Lung (tissue), 12 donors: ENCODE data around the gene CBL. TPM values are rescaled to one million over a fixed set of nuclear protein-coding genes. Genes with fewer than 3 reads are reported as not detected.

Source experiments
- ATAC-seq: fragments of 200-7000 bp; cut with Tn5 transposase; one replicate; pipeline ENCODE4 v1.9.1; 2020; ENCODE audit warnings: moderate number of reproducible peaks; ENCODE audit not compliant: insufficient read depth, low FRiP score
- DNase-seq, 3 donors: peaks; one replicate each; pipeline ENCODE4 v3.0.0-alpha.2; 2013 to 2017
- H3K27ac ChIP-seq, 2 donors: one replicate each; pipeline ENCODE4 v1.5.1; 2013; ENCODE audit warnings: mild to moderate bottlenecking in 2 of 2, moderate library complexity in 2 of 2, control low read depth in 1 of 2, inconsistent platforms in 1 of 2, low read depth in 1 of 2, low read length in 1 of 2
- H3K27me3 ChIP-seq, 3 donors: one replicate each; pipeline ENCODE4 v1.5.1; 2013; ENCODE audit warnings: low read length in 2 of 3; ENCODE audit not compliant: control insufficient read depth in 3 of 3, insufficient read depth in 3 of 3
- H3K36me3 ChIP-seq, 4 donors: one replicate each; pipeline ENCODE4 v1.5.1; 2013; ENCODE audit warnings: low read length in 4 of 4, mild to moderate bottlenecking in 1 of 4, moderate library complexity in 1 of 4; ENCODE audit not compliant: control insufficient read depth in 4 of 4, insufficient read depth in 4 of 4
- H3K4me1 ChIP-seq, 5 donors: one replicate each; pipeline ENCODE4 v1.5.1; 2013; ENCODE audit warnings: low read length in 5 of 5, mild to moderate bottlenecking in 2 of 5, moderate library complexity in 1 of 5; ENCODE audit not compliant: control insufficient read depth in 5 of 5, insufficient read depth in 5 of 5
- H3K4me3 ChIP-seq: one replicate; pipeline ENCODE4 v1.5.1; 2013; ENCODE audit warnings: mild to moderate bottlenecking, control low read depth, moderate library complexity
- H3K9ac ChIP-seq, 2 donors: one replicate each; pipeline ENCODE4 v1.5.1; 2013; ENCODE audit warnings: low read length in 2 of 2, control low read depth in 1 of 2; ENCODE audit not compliant: insufficient read depth in 1 of 2
- H3K9me3 ChIP-seq, 4 donors: one replicate each; pipeline ENCODE4 v1.5.1; 2013; ENCODE audit warnings: low read length in 3 of 4, mild to moderate bottlenecking in 1 of 4, moderate library complexity in 1 of 4; ENCODE audit not compliant: control insufficient read depth in 4 of 4, insufficient read depth in 3 of 4
- WGBS, 2 donors: extraction: QIAGEN DNeasy Blood & Tissue Kit; methylation state at CpG; one replicate each; pipeline ENCODE4 v1.1.7; 2013; 5-methylcytosine and 5-hydroxymethylcytosine counted together
- polyA plus RNA-seq, 2 donors: library from polyadenylated mRNA; stranded (reverse); fragments of 200-250 nt; gene quantifications; one replicate each; pipeline ENCODE4 v1.2.1, GENCODE V29; 2013
- total RNA-seq, 2 donors: library from RNA; depleted of rRNA in 1 of 2; stranded (reverse); fragments of >200 nt in 1 of 2; gene quantifications; one replicate each; pipeline ENCODE4 v1.2.1, GENCODE V29; 2014 to 2021
- TF ChIP-seq, protein P1 (sequence below): IDR thresholded peaks from 2 replicates; pipeline ENCODE4 v1.5.1; 2012; ENCODE audit warnings: mild to moderate bottlenecking; ENCODE audit errors: control extremely low read depth, extremely low read depth
- donor health status: control.
- donor health status: control.
- donor health status: Bipolar disorder and iron deficiency.
- donor health status: healthy.
- donor health status: DM: yes; HTN: yes; CAD: no.

CBL gene
- total and polyA plus RNA-seq, 4 donors: 8.7 to 25.1 (median 16.1) TPM

DNA sequence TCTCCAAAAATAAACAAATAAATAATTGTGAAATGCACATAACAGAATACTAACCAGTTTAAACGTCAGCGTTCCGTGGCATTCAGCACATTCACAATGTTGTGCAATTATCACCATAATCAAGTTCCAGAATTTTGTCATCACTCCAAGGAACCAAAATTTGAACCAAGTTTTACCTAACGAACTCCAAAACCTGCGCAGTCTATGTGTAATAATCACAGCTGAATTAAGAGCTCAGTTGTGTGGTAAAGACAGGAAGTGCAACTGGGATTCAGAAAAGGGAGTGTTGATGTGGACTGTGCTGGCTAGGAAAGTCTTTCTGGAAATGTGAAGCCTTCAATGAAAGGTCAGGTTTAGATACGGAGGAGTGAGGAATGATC, 116.2 kb downstream of the CBL start:
- Histone ChIP-seq H3K27me3 (no peaks in the 10 kb centered on the region), H3K9me3 (no peaks in the 10 kb centered on the region), H3K36me3 (no peaks in the 10 kb centered on the region), H3K27ac (peak overlapping the region; percentile 28 to 58), H3K4me3 (no peak overlapping the region), H3K9ac (no peak overlapping the region), H3K4me1 (peaks cover 0 to 49% (median 7%) of the 10 kb centered on the region in 5 donors)
- ATAC-seq (no peak), DNase-seq (peak in 2 of 3 donors; percentile 32 to 44)
- 41 to 47% methylated on average over 6 of the region's 6 CpGs for WGBS, 2 donors
- TF ChIP-seq, protein P1, sequence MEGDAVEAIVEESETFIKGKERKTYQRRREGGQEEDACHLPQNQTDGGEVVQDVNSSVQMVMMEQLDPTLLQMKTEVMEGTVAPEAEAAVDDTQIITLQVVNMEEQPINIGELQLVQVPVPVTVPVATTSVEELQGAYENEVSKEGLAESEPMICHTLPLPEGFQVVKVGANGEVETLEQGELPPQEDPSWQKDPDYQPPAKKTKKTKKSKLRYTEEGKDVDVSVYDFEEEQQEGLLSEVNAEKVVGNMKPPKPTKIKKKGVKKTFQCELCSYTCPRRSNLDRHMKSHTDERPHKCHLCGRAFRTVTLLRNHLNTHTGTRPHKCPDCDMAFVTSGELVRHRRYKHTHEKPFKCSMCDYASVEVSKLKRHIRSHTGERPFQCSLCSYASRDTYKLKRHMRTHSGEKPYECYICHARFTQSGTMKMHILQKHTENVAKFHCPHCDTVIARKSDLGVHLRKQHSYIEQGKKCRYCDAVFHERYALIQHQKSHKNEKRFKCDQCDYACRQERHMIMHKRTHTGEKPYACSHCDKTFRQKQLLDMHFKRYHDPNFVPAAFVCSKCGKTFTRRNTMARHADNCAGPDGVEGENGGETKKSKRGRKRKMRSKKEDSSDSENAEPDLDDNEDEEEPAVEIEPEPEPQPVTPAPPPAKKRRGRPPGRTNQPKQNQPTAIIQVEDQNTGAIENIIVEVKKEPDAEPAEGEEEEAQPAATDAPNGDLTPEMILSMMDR: no peak

DNA sequence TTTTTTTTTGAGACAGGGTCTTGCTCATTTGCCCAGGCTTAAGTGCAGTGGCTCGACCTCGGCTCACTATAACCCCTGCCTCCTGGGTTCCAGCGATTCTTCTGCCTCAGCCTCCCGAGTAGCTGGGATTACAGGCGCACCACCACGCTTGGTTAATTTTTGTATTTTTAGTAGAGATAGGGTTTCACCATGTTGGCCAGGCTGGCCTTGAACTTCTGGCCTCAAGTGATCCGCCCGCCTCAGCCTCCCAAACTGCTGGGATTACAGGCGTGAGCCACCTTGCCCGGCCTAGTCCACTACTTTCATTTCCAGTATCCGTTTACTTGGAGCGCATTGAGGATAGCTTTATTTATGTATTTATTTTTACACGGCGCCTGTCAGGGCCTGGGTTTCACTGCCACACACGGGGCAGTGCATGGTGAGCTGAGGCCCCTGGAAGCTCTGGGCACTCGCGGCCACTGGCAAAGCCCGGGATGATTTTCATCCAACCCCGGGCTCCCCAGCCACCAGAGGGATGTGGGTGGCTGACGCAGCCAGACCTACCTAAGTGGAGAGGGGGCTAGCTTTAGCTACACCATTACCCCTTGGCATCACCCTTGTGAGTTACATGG, 116.9 kb downstream of the CBL start:
- no peak for DNase-seq
- Histone ChIP-seq H3K9me3 (no peaks in the 10 kb centered on the region), H3K36me3 (no peaks in the 10 kb centered on the region), H3K27ac (no peak overlapping the region), H3K4me3 (no peak overlapping the region), H3K4me1 (peaks cover 0 to 42% (median 7%) of the 10 kb centered on the region in 5 donors), H3K9ac (no peak overlapping the region), H3K27me3 (no peaks in the 10 kb centered on the region)
- ATAC-seq: no peak
- TF ChIP-seq, protein P1: no peak
- 79 to 86% methylated on average over 18 to 20 of the region's 20 CpGs for WGBS, 2 donors

DNA sequence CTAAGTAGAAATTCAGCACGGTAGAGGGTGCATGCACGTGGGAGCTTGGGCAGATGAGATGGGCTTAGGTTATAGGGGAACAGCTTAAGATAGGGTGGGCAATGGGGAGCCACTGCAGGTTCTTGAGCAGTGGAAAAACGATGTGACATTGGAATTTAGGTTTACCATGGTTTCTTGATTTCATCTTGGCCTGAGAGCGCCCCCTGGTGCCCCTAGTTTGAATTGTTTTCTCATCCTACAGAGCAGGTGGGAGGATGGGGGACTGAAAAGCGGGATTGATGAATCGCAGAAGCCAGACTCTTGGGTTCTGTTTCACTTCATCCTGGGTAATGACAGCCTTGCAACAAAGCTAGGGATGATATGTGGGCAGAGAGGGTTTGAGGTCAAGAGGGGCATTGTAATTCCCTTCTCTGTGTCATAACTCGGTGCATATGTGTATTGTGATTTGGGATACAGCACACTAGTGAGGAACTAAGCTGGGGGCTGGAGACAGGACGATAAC, 117.4 kb downstream of the CBL start:
- Histone ChIP-seq H3K27ac (no peak overlapping the region), H3K27me3 (no peaks in the 10 kb centered on the region), H3K9me3 (no peaks in the 10 kb centered on the region), H3K9ac (no peak overlapping the region), H3K4me1 (peaks cover 0 to 40% (median 5%) of the 10 kb centered on the region in 5 donors), H3K36me3 (no peaks in the 10 kb centered on the region), H3K4me3 (no peak overlapping the region)
- DNase-seq (peak; percentile 74 to 78 (median 76)), ATAC-seq (no peak)
- 21 to 26% methylated on average over 8 of the region's 8 CpGs for WGBS, 2 donors
- TF ChIP-seq, protein P1: peak; percentile 56

DNA sequence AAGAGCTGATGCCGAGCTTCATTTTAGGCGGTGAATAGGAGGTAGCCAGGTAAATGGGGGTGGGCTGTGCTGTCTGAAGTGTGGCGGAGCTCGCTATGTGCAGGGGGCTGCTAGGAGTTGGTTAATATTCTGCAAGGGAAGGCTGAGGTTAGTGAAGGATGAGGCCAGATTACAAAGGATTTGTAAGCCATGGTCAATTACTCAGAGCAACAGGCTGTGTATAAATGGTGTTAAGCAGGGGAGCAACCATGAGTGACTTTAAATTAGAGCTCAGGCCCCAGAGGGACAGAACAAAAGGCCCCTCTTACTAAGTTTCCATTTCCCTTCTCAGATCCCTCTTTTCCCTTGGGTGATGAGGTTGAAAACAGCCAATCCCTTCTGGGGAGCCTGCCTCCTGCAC, 118.0 kb downstream of the CBL start:
- no peaks in the 10 kb centered on the region for H3K27me3 ChIP-seq
- no peak overlapping the region for H3K9ac ChIP-seq
- DNase-seq (no peak), ATAC-seq (no peak)
- no peak overlapping the region for H3K27ac ChIP-seq
- peaks cover 0 to 37% (median 2%) of the 10 kb centered on the region in 5 donors for H3K4me1 ChIP-seq
- TF ChIP-seq, protein P1: no peak
- H3K4me3 ChIP-seq: no peak overlapping the region
- no peaks in the 10 kb centered on the region for H3K36me3 ChIP-seq
- no peaks in the 10 kb centered on the region for H3K9me3 ChIP-seq
- 67 to 78% methylated on average over 4 of the region's 4 CpGs for WGBS, 2 donors
